ENCODE results near the gene NR1D1. TPM values are rescaled to one million over a fixed set of nuclear protein-coding genes. Genes with fewer than 3 reads are reported as not detected.
"Not testable (repeated sequence)": the region's sequence is repeated elsewhere in the genome, so short reads cannot be mapped to it uniquely, and the experiment has no call there.

NR1D1 gene
- 1 to 10 TPM; 3.4 to 9.9 (median 5.1) TPM for total RNA-seq

DNA sequence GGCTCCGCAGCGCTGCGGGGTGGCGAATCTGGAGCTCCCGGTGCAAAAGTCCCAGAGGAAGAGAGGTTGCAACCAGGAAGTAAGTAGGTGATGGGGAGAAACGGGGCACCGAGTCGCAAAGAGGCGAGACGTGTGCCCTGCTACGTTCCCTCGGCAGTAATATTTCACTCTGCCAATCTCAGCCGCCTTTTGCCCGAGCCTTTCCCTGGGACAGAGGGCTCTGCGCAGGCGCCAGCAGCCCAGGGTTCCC is at the start of gene NR1D1:
Gene NR1D1 (minus strand): TSS at position 171 of the 250 bp plus-strand sequence. CDS start 495 bp downstream, outside the sequence.
- DNase-seq, result no peak
- Histone ChIP-seq H3K27me3 (no peaks in the 10 kb centered on the region), H3K4me3 (replicated peaks in 1 of 3) (peak within 1 kb of the TSS; percentile 50 to 76 (median 67)), H3K4me1 (peaks cover 38 to 79% of the 10 kb centered on the region in 2 donors), H3K9me3 (no peaks in the 10 kb centered on the region), H3K27ac (peak within 1 kb of the TSS; percentile 99), H3K36me3 (peaks cover 14 to 17% of the 10 kb centered on the region in 2 donors)
- 0 to 1% methylated on average over 15 of the region's 16 CpGs for WGBS, 2 donors
- TF ChIP-seq, protein P1, sequence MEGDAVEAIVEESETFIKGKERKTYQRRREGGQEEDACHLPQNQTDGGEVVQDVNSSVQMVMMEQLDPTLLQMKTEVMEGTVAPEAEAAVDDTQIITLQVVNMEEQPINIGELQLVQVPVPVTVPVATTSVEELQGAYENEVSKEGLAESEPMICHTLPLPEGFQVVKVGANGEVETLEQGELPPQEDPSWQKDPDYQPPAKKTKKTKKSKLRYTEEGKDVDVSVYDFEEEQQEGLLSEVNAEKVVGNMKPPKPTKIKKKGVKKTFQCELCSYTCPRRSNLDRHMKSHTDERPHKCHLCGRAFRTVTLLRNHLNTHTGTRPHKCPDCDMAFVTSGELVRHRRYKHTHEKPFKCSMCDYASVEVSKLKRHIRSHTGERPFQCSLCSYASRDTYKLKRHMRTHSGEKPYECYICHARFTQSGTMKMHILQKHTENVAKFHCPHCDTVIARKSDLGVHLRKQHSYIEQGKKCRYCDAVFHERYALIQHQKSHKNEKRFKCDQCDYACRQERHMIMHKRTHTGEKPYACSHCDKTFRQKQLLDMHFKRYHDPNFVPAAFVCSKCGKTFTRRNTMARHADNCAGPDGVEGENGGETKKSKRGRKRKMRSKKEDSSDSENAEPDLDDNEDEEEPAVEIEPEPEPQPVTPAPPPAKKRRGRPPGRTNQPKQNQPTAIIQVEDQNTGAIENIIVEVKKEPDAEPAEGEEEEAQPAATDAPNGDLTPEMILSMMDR (IDR thresholded peaks at IDR 0.05), result no peak
- TF ChIP-seq POLR2A (IDR thresholded peaks at IDR 0.05), result peak; percentile 84 to 96
- intact Hi-C loops (cut with DNase I), result no loop called here

DNA sequence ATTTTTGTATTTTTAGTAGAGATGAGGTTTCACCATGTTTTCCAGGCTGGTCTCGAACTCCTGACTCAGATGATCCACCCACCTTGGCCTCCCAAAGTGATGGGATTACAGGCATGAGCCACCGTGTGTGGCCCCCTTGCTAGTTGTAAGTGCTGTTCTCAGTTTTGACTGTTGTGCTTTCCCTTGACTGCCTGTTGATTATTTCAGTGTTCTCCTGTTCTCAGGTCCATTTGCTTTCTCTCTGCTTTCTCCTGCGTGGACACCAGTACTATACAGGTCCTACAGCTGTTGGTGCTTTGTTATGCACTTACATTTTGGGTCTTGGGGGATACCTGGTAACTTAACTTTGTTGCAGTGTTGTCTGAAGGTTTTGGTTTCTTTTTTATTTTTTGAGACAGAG is 48.1 kb upstream of the NR1D1 start:
- no peaks in the 10 kb centered on the region for H3K27me3 ChIP-seq
- TF ChIP-seq POLR2A (IDR thresholded peaks at IDR 0.05), result no peak
- TF ChIP-seq, protein P1 (IDR thresholded peaks at IDR 0.05), result no peak
- WGBS, 2 donors, result 88 to 90% methylated on average over 3 of the region's 3 CpGs
- no peak overlapping the region for H3K4me3 ChIP-seq (replicated peaks in 1 of 3)
- no peak overlapping the region for H3K27ac ChIP-seq
- intact Hi-C loops (cut with DNase I), result no loop called here
- DNase-seq, result no peak
- H3K4me1 ChIP-seq, result no peaks in the 10 kb centered on the region
- H3K9me3 ChIP-seq, result no peaks in the 10 kb centered on the region
- peaks cover 10 to 29% of the 10 kb centered on the region in 2 donors for H3K36me3 ChIP-seq

DNA sequence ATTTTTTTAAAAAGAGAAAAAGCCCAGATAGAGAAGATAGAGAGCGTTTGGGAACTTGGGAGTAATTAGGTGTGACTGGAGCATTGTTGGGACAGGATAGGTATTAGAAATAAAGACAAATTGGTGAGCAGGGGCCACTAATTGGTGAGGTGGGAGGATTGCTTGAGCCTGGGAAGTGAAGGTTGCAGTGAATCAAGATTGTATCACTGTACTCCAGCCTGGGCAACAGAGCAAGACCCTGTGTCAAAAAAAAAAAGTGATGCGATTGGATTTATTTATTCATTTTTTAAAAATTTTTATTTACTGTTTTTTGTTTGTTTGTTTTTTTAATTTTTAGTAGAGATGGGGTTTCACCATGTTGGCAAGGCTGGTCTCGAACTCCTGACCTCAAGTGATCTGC is 45.1 kb upstream of the NR1D1 start:
- Histone ChIP-seq H3K27me3 (no peaks in the 10 kb centered on the region), H3K27ac (no peak overlapping the region), H3K36me3 (peaks cover 7 to 20% of the 10 kb centered on the region in 2 donors), H3K4me1 (peaks cover 13 to 20% of the 10 kb centered on the region in 2 donors), H3K4me3 (replicated peaks in 1 of 3) (no peak overlapping the region), H3K9me3 (no peaks in the 10 kb centered on the region)
- DNase-seq, result no peak
- TF ChIP-seq, protein P1 (IDR thresholded peaks at IDR 0.05), result no peak
- TF ChIP-seq POLR2A (IDR thresholded peaks at IDR 0.05), result no peak
- 94 to 95% methylated on average over 3 of the region's 3 CpGs for WGBS, 2 donors
- intact Hi-C loops (cut with DNase I), result no loop called here

DNA sequence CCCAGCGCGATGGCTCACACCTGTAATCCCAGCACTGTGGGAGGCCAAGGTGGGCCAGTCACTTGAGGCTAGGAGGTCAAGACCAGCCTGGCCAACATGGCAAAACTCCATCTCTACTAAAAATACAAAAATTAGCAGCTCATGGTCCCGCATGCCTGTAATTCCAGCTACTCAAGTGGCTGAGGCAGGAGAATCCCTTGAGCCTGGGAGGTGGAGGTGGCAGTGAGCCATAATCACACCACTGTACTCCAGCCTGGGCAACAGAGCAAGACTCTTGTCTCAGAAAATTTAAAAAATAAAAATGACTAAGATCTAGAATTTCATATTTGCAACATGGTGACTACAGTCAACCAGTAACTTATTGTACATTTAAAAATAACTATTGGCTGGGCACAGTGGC is 42.8 kb upstream of the NR1D1 start:
- 44 to 58% methylated on average over 3 of the region's 3 CpGs for WGBS, 2 donors
- H3K27me3 ChIP-seq; intact Hi-C loops (cut with DNase I); H3K4me3 ChIP-seq (replicated peaks in 1 of 3); H3K9me3 ChIP-seq; H3K36me3 ChIP-seq: not testable (repeated sequence)
- Histone ChIP-seq H3K27ac (peak overlapping the region; percentile 46 to 62 (median 48)), H3K4me1 (peaks cover 20 to 30% of the 10 kb centered on the region in 2 donors)
- peak; percentile 86 to 90 for DNase-seq

DNA sequence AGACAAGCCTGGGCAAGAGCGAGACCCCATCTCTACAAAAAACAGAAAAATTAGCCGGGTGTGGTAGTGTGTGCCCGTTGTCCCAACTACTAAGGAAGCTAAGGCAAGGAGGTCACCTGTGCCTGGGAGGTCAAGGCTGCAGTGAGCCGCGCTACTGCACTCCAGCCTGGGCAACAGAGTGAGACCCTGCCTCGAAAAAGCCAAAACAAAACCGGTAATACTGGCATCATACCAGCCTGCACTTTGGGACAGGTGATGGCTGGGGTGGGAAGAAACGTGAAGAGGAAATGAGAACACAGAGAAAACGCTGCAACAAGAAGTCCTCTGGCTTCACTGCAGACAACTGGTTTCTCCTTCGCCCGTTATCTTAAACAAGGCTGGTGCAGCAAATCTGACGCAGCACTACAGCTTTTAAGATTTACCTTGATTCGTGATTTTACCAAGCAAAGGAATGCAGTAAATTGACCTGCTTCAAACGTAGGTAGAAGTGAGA is 39.2 kb upstream of the NR1D1 start:
- H3K27me3 ChIP-seq, result no peaks in the 10 kb centered on the region
- intact Hi-C loops (cut with DNase I), result no loop called here
- peaks cover 6 to 21% of the 10 kb centered on the region in 2 donors for H3K36me3 ChIP-seq
- peaks cover 20 to 30% of the 10 kb centered on the region in 2 donors for H3K4me1 ChIP-seq
- no peaks in the 10 kb centered on the region for H3K9me3 ChIP-seq
- peak overlapping the region; percentile 0 to 57 (median 41) for H3K4me3 ChIP-seq (replicated peaks in 1 of 3)
- DNase-seq, result peak; percentile 44 to 54
- H3K27ac ChIP-seq, result peak overlapping the region; percentile 93 to 99 (median 97)
- 8 to 11% methylated on average over 14 of the region's 14 CpGs for WGBS, 2 donors
- TF ChIP-seq, protein P1 (IDR thresholded peaks at IDR 0.05), result peak in 1 of 6 experiments; percentile 19
- TF ChIP-seq POLR2A (IDR thresholded peaks at IDR 0.05), result no peak
